DMS114 treated with DMSO at 0.1 percent for 48 hours (cell line): ENCODE results near the gene ARFGAP3.

Source experiments
- DNase-seq: peaks from one replicate; lab custom pipeline; 2025; ENCODE audit not compliant: unreplicated experiment; lab: John Stamatoyannopoulos, UW

ARFGAP3 gene

GRCh38 chr22:42856865-42857704 lies at the start of gene ARFGAP3:
ARFGAP3 (minus strand) TSS chr22:42857273; CDS start chr22:42857182, 91 bp downstream.
- DNase-seq = peak; percentile 80

- DNase-seq = no peak
Measured at GRCh38 chr22:42905702-42906183, 48.7 kb upstream of the ARFGAP3 start.

GRCh38 chr22:42905217-42905616 lies 48.1 kb upstream of the ARFGAP3 start:
- no peak for DNase-seq

GRCh38 chr22:42904050-42904449 lies 47.0 kb upstream of the ARFGAP3 start:
- DNase-seq = no peak

GRCh38 chr22:42902875-42903510 lies 45.9 kb upstream of the ARFGAP3 start:
- DNase-seq = no peak

GRCh38 chr22:42901790-42902508 lies 44.9 kb upstream of the ARFGAP3 start:
- DNase-seq = no peak

GRCh38 chr22:42897960-42898359 lies 40.9 kb upstream of the ARFGAP3 start:
- DNase-seq = no peak

GRCh38 chr22:42895541-42895981 lies 38.5 kb upstream of the ARFGAP3 start:
- DNase-seq = no peak

GRCh38 chr22:42895087-42895486 lies 38.0 kb upstream of the ARFGAP3 start:
- DNase-seq = no peak

GRCh38 chr22:42893371-42894150 lies 36.5 kb upstream of the ARFGAP3 start:
- DNase-seq = no peak

- no peak for DNase-seq
Measured at GRCh38 chr22:42892571-42893316, 35.7 kb upstream of the ARFGAP3 start.

- no peak for DNase-seq
Measured at GRCh38 chr22:42892156-42892555, 35.1 kb upstream of the ARFGAP3 start.

GRCh38 chr22:42891696-42892095 lies 34.6 kb upstream of the ARFGAP3 start:
- DNase-seq = no peak

GRCh38 chr22:42891008-42891407 lies 33.9 kb upstream of the ARFGAP3 start:
- no peak for DNase-seq

- no peak for DNase-seq
Measured at GRCh38 chr22:42889304-42889703, 32.2 kb upstream of the ARFGAP3 start.

GRCh38 chr22:42887523-42888507 lies 30.7 kb upstream of the ARFGAP3 start:
- DNase-seq = no peak

- DNase-seq = no peak
Measured at GRCh38 chr22:42887120-42887519, 30.0 kb upstream of the ARFGAP3 start.

- no peak for DNase-seq
Measured at GRCh38 chr22:42885446-42885845, 28.4 kb upstream of the ARFGAP3 start.
